NCI-H526 (cell line): ENCODE results near the gene KIF19.

ENCODE experiments used
- DNase-seq, 2 experiments: peaks; one replicate each; lab custom pipeline; 2025; lab: John Stamatoyannopoulos, UW

The KIF19 gene

DNA sequence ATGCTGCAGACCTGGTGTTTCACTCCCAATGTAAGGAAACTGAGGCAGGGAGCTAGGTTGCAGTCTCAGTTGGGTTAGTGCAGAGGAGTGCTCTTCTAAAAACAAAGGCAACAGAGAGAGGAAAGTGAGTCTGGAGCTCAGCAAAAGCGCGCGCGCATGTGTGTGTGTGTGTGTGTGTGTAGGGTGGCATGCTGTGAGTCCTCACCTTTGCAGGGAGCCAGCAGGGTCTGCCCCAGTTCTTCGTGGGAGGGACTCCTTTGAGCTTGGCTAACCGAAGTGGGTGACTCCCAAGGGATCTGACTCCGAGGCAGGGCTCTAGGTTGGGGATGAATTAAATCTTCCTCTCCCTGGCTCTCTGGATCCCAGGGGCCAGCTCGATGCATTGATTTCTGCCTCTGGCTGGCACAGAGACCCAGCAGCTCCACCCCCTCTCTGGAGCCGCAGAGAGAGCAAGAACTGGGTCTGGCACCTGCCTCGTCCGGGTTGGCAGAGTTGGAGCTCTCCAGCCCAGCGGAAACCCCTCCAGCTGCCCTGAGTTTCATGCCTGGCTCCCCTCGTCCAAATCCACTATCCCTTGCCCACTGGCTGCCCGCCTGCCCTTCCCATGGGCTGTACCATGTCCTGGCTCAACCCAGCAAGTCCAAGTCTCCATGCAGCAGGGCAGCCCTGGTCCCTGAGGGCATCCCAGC is 36.9 kb downstream of the KIF19 start:
- peak in 1 of 2 experiments; percentile 23 for DNase-seq

- no peak for DNase-seq
Measured at GRCh38 chr17:74367206-74367605, 41.2 kb downstream of the KIF19 start, which contains the start of gene GPR142. TSS of gene GPR142 (plus strand) at chr17:74367506. CDS start at chr17:74369541, 2,035 bp downstream.

DNA sequence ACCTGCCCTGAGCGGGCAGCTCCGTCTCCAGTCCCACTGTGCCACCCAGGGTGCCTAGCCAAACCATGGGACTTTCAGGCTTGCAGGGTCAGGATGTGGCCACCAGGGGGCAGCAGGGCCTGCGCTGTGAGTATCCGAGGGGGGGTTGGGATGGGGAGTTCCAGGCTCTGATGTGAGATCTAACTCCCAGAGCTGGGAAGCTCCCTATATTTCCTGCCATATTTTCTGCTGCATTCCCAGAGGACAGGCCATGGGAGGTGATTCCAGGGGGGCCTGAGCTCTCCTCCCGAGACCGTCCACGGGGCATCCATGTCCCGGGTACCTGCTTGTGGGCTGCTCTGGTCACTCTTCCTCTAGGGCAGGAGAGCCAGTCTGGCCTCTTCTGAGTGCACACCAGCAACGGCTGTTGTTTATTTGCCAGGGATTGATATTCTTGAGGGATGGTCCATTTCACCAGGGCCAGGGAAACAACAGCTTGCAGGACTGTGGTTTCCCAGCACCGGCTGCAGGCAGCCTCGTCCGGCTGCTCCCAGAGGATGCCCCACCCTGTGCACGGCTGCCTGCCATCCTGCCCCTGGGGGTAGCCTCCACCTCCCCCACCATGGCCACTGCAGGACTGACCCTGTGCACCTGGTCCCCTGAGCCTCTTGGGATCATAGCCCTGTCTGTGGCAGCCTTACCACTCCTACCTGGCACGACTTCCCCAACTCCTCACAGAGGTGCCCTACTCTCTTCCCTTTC is 42.5 kb downstream of the KIF19 start:
- peak in 1 of 2 experiments; percentile 84 for DNase-seq

GRCh38 chr17:74369221-74369620 is 43.2 kb downstream of the KIF19 start:
- peak in 1 of 2 experiments; percentile 33 for DNase-seq

- no peak for DNase-seq
Measured at GRCh38 chr17:74369665-74370490, 43.9 kb downstream of the KIF19 start.

- no peak for DNase-seq
Measured at GRCh38 chr17:74371653-74372147, 45.7 kb downstream of the KIF19 start.

DNA sequence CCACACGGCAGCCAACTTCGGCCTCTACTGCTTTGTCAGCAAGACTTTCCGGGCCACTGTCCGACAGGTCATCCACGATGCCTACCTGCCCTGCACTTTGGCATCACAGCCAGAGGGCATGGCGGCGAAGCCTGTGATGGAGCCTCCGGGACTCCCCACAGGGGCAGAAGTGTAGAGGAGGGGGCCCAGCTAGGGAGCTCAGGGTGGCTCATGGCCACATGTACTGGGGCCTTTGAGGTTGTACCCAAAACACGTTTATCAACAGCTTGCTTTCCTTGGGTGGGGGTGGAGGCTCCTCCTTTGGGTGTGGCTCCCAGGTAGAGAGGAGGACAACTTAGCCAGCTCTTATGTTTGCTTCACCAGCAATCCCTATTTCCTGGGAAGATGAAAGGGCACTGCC is 46.4 kb downstream of the KIF19 start:
- no peak for DNase-seq

GRCh38 chr17:74373838-74374606 is 48.0 kb downstream of the KIF19 start:
- DNase-seq = peak; percentile 36 to 75

DNA sequence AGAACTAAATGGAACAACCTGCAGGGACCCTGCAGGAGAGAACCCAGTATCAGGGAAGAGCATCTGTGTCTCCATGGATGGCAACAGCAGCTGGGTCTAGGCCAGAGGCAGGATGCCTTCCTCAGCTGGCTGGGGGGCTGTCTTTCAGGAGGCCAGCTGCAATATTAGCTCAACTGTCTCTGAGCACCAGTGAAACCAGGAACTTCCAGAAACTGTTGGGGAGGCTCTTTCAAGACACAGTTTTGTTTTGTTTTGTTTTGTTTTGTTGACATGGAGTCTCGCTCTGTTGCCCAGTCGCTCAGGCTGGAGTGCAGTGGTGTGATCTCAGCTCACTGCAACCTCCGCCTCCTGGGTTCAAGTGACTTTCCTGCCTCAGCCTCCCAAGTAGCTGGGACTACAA is 48.8 kb downstream of the KIF19 start:
- DNase-seq = peak in 1 of 2 experiments; percentile 70

GRCh38 chr17:74379495-74380085 is 53.6 kb downstream of the KIF19 start:
- peak; percentile 59 to 91 for DNase-seq

GRCh38 chr17:74380086-74380958 is 54.3 kb downstream of the KIF19 start:
- DNase-seq = peak in 1 of 2 experiments; percentile 38

DNA sequence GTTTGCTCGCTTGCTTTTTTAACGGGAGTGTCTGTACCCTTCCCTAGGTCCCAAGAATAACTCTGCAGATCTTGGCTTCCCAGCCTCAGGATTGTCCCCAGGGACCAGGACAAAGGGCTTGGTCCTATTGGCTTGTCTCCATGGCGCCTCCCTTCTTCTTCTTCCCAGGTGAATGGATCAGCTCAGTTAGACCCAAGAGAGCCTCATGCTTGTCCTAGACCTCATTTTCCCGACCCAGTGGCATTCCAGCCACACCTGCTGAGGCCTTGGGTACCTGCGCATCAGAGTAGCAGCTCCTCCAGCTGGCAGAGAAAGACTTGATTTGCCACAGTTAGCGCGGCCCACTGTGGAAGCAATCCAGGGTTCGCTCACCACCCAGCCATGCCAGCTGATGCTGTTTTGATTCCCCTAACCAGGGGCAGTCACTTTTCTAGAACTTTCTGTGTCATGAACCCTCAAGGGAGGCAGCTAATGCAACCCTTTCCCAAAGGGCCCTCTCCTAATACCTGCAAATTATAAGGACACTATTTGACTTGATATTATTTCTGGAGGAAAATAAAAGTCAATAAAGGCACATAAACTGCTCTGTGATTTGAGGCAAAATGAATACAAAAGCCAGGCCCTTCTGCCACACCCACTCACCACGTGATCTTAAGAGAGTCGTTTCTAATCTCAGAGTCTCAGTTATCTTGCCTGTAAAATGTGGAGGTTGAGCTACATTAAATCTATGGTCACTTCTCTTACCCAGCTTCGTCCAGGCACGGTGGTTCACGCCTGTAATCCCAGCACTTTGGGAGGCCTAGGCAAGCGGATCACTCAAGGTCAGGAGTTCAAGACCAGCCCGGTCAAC is 55.2 kb downstream of the KIF19 start:
- no peak for DNase-seq

- DNase-seq = no peak
Measured at GRCh38 chr17:74383141-74383540, 57.1 kb downstream of the KIF19 start.

- no peak for DNase-seq
Measured at GRCh38 chr17:74385201-74385600, 59.2 kb downstream of the KIF19 start.

DNA sequence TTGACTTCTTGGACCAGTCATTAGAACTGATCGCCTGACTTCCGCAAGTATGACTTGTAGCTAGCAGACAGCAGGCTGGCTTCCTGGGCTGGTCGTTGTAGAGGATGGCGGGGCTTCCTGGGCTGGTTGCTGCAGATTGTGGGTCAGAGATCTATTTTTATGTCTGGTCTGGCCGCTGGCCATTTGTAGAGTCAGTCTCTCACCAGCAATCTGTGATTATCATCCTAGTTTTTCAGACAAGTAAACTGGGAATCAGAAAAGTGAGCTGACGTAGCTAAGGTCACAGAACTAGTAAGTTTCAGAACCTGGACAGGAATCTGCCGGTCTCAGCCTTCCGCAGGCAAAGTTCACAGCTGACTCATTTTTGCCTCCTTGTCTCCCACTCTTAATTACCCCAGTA is 60.4 kb downstream of the KIF19 start:
- DNase-seq = no peak

- DNase-seq = no peak
Measured at GRCh38 chr17:74387365-74388218, 61.6 kb downstream of the KIF19 start.

DNA sequence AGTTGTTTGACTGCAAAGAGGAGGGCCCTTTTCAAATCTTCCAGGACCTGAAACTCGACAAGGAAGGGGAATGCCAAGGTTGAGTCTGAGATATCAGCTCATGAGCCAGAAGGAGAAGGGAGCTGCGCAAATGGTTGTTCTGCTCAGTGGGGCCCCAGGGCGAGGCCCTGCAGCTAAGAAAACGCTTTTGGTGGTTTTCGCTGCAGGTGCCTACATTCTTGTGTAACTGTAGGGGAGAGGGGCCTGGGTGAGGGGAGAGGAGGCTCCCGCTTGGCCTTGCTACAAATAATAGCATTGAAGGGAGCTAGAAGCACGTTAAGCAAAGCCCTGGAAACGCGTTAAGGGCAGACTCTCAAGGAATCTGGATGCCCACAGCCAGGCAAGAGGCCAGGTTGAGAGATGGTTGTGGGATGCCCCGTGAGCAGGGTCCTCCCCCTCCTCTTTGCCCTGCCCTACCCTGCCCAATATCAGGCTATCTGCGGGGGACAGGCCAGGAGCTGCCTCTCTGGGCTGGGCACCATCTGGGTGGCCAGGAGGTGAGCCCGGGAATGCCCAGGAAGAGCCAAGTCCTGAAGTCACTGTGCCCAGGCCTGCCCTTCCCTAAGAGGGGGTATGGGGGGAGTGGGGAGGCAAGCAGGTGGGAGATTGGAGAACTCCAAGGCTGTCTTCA is 63.2 kb downstream of the KIF19 start:
- no peak for DNase-seq
